ENCODE data around the gene BRD3.

The BRD3 gene

DNA sequence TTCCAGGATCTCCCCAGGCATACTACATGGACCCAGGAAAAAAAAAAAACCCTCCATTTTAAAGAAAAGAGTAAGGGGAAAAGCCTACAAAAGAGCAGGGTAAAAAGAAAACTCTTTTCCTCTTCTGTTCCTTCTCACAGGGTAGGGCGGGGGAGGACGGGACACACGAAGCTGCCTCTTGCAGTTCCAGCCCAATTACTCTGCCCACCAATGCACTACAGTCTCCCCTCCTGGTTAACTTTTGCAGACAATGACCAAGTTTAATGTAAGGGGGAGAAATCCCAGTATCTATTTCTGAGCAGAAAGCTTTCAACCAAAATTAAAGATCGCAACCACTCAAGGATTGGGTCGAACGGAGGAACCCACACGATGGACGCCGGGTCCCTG, 1.3 kb downstream of the BRD3 start:
- no peak for DNase-seq

DNA sequence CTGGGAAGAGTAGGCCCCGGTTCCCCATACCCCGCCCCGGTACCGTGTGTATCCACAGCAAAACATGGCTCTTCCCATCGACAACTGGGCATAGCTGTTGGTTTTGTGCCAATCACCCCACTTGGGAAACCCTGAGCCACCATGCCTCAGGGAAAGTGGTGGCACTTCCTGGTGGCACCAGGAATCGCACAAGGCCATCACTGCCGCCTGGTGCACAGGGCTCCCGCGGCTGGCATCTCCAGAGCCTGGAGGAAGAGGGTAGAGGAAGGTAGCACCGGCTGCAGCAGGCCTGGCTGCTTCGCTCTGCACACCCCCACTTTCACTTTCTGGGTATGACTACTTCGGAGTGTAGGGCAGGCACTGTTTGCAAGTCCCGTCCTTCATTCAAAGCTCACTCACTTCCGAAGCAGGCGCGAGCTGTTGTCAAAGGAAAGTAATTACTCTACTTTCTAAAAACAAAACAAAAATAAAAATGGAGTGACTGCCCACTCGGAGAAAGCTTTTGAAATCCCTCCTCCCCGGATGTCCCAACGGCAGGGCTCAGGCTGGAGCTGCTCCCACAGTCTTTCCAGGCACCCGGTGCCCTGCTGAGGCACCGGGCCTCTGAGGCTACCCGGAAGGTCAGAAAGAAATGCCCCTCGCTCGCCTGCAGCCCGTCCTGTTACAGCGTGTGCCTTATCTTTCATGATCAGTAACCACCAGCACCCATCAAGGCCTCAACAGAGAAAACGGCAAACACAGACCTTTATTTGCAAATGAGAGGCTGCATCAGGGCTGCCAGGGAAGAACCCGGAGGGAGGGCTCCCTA, 2.0 kb downstream of the BRD3 start:
- DNase-seq = no peak

GRCh38 chr9:134064711-134065110, 3.1 kb downstream of the BRD3 start:
- no peak for DNase-seq

GRCh38 chr9:134063571-134064450, 4.0 kb downstream of the BRD3 start:
- DNase-seq = no peak

DNA sequence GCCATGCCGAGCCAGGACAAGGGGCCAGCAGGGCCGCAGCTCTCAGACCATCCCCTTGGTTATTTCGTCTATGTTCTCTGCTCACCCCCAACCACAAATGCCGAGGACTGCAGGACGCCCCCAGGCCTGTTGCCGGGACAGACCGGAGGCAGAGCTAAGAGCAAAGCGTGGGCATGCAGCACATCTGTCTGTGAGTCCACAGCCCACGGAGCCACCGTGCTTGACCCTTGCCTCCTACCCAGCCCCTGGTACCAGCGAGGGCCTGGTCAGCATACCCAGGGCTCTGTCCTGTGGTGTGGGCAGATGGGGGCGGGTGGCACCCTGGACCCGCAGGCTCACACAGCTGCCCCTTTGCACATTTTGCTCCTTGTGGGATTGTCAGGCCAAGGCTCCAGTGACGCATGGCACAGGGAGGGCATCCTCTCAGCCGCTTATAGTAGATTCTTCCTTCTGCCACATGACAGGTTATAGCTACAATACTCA, 4.7 kb downstream of the BRD3 start:
- no peak for DNase-seq

GRCh38 chr9:134062461-134063087, 5.3 kb downstream of the BRD3 start:
- no peak for DNase-seq

DNA sequence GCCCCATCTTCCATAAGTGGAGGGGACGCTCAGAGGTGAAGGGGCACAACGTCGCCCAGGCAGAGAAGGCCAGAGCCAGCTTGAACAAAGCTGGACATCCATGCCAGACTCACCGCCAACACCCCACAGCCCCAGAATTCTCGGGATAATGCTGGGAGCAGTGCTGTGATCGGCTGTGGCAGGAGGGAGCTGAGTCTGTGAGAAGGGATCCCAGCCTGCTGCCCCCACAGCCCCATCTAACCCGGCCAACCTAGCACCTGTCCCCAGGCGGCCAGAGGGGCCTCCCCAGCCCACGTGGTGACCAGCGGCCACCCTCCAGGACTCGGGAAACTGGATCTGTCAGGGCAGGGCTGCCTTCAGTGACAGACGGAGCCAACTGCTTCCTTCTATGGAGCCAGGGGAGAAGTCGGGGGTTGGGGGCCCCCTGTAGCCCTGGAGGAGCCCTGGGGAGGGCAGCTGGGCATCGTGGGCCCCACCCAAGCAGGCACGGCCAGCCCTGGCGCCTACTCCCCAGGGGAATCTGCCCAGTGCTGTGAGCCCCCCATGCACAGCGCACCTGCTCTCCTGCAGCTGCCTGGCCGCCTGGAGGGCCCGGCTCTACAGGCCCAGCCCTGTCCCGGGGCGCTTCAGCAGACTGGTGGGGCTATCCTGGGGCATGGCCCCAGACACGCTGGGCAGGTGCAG, 6.0 kb downstream of the BRD3 start:
- no peak for DNase-seq

DNA sequence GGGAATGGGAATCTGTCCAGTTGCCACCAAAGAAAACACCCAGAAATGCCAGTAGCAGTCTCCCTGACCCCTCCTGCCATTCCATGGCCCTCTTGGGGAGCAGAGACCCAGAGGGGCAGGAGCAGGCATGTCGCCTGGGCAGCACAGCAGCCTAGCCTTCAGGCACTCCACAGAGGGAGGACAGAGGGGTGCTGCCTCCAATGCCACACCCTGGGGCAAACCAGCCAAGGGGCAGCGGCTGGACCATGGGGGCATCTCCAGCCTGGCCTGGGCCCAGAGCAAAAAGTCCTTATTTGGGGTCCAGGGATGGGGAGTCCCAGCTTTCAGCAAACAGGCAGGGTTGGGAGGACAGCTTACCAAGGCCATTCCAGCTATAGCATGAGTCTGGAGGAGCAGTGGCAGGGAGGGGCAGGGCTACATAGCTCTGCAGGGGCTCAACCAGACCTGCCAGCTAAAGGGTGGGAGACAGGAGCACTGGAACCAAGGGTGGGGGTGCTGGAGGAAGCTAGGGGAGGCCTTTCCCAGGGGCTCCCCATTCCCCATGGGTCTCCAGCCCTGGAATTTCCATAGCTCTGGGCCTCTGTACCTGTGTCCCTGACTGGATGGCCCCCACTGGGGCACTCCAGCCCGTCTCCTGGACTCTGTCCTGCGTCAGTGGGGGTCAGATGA, 6.7 kb downstream of the BRD3 start:
- no peak for DNase-seq

- no peak for DNase-seq
Observed at GRCh38 chr9:134060546-134060945, 7.3 kb downstream of the BRD3 start.

GRCh38 chr9:134059661-134060395, 8.0 kb downstream of the BRD3 start:
- DNase-seq = no peak

DNA sequence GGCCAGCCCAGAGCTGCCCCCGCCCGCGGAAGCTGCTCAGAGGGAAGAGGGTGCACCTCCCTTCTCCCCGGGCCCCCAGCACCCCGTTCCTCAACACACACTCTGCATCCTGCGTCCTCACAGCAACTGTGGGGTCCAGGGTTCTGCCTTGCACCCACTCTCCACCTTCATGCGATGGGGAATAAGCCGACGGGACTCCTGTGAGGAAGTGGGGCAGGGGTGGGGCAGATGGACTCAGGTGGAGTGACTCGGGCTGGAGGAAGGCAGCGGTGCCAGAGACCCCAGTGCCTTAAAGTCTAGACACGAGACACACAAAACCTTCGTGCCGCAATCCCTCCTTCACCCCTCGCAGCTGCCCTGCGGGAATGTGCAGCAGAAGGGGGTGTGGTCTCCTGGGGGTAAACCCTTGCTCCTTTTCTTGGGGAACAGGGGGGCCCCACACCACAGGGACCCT, 8.6 kb downstream of the BRD3 start:
- no peak for DNase-seq

DNA sequence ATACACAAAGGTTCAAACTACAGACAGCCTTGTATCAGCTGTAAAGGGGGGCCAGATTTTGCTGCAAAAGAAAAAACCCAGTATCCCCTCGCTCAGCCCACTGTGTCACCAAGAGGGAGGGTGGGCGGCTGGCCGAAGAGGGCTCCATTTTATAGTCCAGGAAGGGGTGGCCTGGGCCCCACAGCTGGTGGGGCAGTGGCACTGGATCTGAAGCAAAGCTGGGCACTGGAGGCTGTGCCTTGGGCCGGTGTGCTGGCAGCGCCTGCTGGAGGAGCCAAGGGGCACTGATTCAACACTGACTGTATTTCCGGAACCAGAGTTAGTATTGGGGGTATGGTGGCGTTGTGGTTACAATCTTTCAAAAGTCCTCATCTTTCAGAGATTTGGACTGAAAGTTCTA, 9.1 kb downstream of the BRD3 start:
- no peak for DNase-seq

DNA sequence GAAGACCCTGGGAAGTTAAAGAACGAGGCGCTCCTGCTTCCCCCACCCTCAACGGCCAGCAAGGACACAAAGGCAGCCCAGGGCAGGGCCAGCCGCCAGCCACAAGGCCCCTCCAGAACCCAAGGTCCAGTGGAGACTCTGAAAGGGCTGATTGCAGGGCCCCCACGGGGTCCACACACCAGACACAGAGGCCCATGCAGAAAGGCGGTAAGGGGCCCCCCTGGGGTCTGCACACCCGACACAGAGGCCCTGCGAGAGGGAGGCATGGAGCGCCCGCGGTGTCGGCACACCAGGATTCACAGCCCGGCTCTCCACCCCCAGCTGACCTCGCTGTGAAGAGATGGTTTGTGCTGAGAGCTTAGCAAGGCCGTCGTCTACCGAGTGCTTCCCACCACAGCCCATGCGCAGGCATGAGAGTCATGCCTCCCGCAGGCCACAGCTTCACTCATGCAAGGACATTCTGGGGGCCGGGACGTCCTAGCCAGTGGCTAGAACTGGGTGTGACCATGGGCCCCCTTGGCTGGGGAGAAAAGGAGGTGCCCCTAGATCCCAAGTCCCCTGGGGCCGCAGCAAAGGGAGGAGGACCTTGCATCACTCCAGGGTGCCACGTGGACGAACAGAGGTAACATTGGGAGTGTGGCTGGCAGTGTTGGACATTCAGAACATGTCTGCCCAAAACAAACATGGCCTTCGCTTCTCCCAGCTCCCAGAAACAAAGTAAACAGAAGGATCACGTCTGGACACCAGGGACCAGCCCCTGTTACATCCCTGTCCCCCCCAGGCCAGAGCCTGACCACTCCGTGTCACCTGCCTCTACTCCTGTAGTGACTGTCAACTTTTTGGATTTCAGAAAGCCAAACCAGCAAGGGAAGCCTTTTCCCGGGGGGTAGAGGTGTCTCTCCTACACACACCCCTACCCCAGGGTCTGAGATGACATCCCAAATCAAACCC, 9.8 kb downstream of the BRD3 start:
- no peak for DNase-seq

DNA sequence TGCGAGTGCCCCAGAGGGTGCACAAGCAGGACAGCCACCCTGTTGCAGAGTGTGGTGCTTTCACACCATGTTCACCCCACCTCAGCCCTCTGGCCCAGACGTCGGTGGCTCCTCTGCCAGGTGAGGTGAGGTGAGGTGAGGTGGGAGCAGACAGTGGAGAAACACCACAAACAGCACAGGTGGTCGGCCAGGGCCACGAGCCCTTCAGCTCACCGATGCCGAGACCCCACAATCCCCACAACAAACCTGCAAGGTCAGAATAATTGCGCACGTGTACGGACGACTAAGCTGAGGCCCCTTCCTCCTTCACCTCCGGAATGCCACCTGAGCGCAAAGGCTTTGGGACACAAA, 10.5 kb downstream of the BRD3 start:
- no peak for DNase-seq

DNA sequence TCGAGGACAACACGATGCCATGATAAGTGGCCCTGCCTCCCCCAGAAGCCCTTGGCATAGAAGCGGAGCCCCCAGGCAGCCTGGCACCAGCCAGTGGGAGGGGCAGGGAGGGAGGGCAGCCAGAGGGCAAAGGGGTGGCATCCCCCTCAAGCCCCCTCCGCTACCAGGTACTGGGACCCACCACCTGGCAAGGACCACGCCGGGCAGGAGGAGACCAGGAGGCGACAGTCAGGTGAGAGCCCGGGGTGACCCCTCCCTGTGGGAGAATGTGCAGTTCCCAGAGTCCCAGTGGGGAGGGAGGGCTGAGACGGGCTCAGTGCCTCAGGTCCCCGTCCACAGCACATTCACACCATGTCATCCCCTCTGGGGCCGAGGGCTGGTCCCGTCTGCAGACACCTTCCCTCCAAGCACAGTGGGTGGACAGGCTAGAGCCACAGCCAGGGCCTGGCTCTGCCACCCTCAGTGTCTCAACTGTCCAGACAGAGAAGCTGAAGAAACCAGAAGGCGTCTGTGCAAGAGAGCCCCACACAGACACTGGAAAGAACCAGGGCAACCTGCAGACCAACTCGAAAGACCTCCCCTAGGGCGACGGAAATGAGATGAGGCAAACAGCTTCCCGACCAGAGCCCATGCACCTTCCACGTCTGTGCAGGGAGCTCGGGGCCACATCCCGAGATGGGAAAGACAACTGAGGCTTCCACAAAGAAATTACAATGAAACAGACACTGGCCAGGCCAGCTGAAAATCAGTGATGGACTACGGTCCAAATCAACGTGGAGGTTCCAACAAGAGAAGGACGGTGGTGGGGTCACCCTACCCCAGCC, 11.1 kb downstream of the BRD3 start:
- no peak for DNase-seq

- DNase-seq = no peak
Observed at GRCh38 chr9:134055981-134056461, 11.8 kb downstream of the BRD3 start.

DNA sequence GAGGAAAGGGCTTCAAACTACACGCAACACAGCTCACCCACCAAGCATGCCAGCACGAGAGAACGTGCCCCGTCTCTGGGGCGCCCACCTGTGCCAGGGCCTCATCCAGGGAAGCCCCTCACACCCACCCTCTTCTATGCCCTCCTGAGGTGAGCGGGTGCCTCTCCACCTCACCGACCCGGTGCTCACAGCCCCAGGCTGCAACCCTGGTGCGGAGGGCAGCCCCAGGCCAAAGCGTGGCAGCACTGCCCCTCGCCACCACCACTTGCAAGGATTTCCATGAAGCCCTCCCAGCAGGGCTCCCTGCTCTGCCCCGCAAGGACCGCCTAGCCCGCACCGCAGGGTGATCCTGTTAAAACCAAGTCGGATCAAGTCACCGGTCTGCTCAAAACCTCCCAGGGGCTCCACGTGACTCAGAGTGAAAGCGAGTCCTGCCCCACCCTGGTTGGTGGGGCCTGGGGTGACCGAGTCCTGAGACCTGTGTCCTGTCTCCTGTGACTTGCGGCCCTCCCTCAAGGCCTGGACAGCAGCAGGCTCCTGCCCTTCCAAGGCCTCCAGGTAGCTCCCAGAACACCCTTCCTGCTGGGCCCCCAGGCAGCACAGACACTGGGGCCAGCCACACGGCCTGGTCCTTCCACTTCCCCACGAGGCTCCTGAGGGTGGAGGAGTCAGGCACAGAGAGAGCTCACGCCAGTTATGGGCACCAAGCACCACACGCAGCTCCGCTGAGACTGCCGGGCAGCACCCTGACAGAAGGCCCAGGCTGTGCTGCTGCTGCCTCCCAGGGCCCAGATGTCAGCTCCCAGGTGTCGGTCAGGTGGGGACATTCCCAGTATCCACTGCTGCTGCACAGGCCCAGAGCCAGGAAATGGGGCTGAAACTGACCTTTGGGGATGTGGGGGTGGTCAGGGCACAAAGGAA, 12.7 kb downstream of the BRD3 start:
- no peak for DNase-seq

Data from NCI-H2227 treated with DMSO at 0.1 percent for 48 hours (cell line).